Mesodermal cell (in vitro differentiated cells): ENCODE measurements around the gene CDAN1.
"Not testable (repeated sequence)": the region's sequence is repeated elsewhere in the genome, so short reads cannot be mapped to it uniquely, and the experiment has no call there.

Experiments used
- H3K27ac ChIP-seq: 2 replicates; pipeline ENCODE4 v1.7.0; 2013; ENCODE audit warnings: mild to moderate bottlenecking, low read depth, low read length, moderate library complexity; ENCODE audit not compliant: severe bottlenecking
- H3K36me3 ChIP-seq: 2 replicates; pipeline ENCODE4 v1.7.1; 2013; ENCODE audit warnings: mild to moderate bottlenecking, low read length, moderate library complexity; ENCODE audit not compliant: control insufficient read depth, insufficient read depth
- H3K4me1 ChIP-seq: one replicate; pipeline ENCODE4 v1.7.1; 2013; ENCODE audit warnings: mild to moderate bottlenecking, low read length; ENCODE audit not compliant: insufficient read depth, control insufficient read depth, poor library complexity, severe bottlenecking
- H3K4me3 ChIP-seq: 2 replicates; pipeline ENCODE4 v1.7.0; 2013; ENCODE audit warnings: low read length, control low read depth, mild to moderate bottlenecking; ENCODE audit not compliant: insufficient read depth, poor library complexity, severe bottlenecking; ENCODE audit errors: extremely low read depth
- H3K9me3 ChIP-seq: 2 replicates; pipeline ENCODE4 v1.7.1; 2013; ENCODE audit warnings: mild to moderate bottlenecking, low read length, moderate library complexity; ENCODE audit not compliant: control insufficient read depth
- WGBS, 2 experiments: methylation state at CpG; one replicate each; pipeline ENCODE4 v1.1.5; 2013; ENCODE audit warnings: missing lambda C conversion rate in 2 of 2; ENCODE audit not compliant: insufficient coverage in 2 of 2; 5-methylcytosine and 5-hydroxymethylcytosine counted together

Gene CDAN1

DNA sequence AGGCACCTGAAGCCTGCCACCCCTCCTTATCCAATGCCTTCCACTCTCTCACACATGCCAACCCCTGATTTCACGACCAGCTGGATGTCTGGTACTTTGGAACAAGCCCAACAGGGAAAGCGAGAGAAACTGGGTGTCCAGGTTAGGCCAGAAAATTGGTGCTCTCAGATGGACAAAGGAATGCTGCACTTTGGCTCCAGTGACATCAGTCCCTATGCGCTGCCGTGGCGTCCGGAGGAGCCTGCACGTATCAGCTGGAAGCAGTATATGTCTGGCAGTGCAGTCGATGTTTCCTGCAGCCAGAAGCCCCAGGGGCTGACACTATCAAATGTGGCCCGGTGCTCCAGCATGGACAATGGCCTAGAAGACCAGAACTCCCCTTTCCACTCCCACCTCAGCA, 45.2 kb downstream of the CDAN1 start:
- WGBS, 2 experiments: 92 to 96% methylated on average over 8 to 9 of the region's 9 CpGs
- Histone ChIP-seq H3K4me1 (no peaks in the 10 kb centered on the region), H3K36me3 (peaks cover 13% of the 10 kb centered on the region), H3K9me3 (no peaks in the 10 kb centered on the region), H3K4me3 (no peak overlapping the region), H3K27ac (no peak overlapping the region)

DNA sequence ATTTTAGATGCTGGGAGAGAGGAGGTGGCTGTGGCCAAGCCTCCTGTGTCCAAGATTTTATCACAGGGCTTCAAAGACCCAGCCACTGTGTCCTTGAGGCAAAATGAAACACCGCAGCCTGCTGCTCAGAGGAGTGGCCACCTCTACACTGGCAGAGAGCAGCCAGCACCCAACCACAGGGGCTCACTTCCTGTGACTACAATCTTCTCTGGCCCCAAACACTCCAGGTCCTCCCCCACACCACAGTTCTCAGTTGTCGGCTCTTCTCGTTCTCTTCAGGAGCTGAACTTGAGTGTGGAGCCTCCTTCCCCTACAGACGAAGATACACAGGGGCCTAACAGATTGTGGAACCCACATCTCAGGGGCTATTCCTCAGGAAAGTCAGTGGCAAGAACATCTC, 45.6 kb downstream of the CDAN1 start:
- Histone ChIP-seq H3K4me1 (no peaks in the 10 kb centered on the region), H3K27ac (no peak overlapping the region), H3K9me3 (no peaks in the 10 kb centered on the region), H3K4me3 (no peak overlapping the region), H3K36me3 (peaks cover 18% of the 10 kb centered on the region)
- WGBS, 2 experiments: 94 to 95% methylated on average over 3 to 4 of the region's 4 CpGs

DNA sequence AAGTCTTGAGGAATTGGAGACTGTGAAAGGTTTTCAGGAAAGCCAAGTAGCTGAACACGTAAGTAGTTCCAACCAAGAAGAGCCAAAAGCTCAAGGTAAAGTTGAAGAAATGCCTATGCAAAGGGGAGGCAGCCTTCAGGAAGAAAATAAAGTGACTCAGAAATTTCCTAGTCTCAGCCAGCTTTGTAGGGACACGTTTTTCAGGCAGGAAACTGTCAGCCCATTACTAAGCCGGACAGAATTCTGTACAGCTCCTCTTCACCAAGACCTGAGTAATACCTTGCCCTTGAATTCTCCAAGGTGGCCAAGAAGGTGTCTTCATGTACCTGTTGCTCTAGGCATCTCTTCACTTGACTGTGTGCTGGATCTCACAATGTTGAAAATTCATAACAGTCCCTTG, 48.6 kb downstream of the CDAN1 start:
- Histone ChIP-seq H3K36me3 (peaks cover 43% of the 10 kb centered on the region), H3K4me1 (no peaks in the 10 kb centered on the region), H3K9me3 (no peaks in the 10 kb centered on the region), H3K4me3 (no peak overlapping the region), H3K27ac (no peak overlapping the region)
- 92 to 94% methylated on average over 3 of the region's 3 CpGs for WGBS, 2 experiments

DNA sequence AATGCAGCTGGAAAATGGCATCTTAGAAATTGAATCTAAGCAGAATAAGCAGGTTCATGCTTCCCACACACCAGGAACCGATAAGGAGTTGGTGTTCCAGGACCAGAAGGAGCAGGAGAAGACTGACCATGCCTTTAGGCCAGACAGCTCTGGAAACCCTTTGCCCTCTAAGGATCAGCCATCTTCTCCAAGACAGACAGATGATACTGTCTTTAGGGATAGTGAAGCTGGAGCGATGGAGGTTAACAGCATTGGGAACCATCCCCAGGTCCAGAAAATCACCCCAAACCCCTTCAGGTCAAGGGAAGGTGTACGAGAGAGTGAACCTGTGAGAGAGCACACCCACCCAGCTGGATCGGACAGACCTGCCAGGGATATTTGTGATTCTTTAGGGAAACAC, 49.2 kb downstream of the CDAN1 start:
- peaks cover 47% of the 10 kb centered on the region for H3K36me3 ChIP-seq
- no peak overlapping the region for H3K27ac ChIP-seq
- no peaks in the 10 kb centered on the region for H3K4me1 ChIP-seq
- WGBS, 2 experiments: 100% methylated on average over 1 to 2 of the region's 4 CpGs
- H3K9me3 ChIP-seq: no peaks in the 10 kb centered on the region
- no peak overlapping the region for H3K4me3 ChIP-seq

- WGBS, 2 experiments: 91 to 95% methylated on average over 7 of the region's 8 CpGs
- no peaks in the 10 kb centered on the region for H3K9me3 ChIP-seq
- H3K36me3 ChIP-seq: peaks cover 56% of the 10 kb centered on the region
- no peak overlapping the region for H3K27ac ChIP-seq
- no peaks in the 10 kb centered on the region for H3K4me1 ChIP-seq
- H3K4me3 ChIP-seq: no peak overlapping the region
These were observed 50.6 kb downstream of the CDAN1 start for GRCh38 chr15:42686281-42686680.

DNA sequence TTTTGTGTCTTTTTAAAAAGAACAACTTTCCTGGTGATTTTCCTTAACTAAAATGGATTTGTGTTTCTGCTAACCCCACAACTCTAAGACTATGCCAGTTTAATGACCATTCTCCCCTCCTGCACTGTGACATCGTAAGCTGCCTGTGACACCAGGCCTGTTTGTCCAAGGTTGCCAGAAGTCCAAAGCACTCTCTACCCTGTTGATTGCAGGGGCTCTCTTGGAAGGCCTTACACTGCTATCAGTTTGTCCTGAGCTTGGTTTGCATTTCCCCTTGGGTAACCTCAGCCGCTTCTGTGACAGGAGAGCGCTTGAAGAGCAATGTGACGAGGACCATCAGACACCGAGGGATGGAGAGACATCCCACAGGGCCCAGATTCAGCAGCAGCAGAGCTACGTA, 55.8 kb downstream of the CDAN1 start:
- Histone ChIP-seq H3K27ac (no peak overlapping the region), H3K4me3 (no peak overlapping the region), H3K9me3 (no peaks in the 10 kb centered on the region), H3K4me1 (no peaks in the 10 kb centered on the region), H3K36me3 (peaks cover 37% of the 10 kb centered on the region)
- WGBS, 2 experiments: 95 to 100% methylated on average over 6 of the region's 6 CpGs

DNA sequence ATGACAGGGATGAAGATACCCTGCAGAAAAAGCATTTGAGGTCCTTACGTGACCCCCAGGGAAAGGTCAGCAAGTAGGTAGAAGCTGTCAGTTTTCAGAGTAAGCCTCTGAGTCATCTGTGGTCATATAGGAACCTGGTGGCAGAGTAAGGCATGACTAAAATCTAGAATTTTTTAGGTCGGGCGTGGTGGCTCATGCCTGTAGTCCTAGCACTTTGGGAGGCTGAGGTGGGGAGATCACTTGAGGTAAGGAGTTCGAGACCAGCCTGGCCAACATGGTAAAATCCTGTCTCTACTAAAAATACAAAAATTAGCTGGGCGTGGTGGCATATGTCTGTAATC, 56.8 kb downstream of the CDAN1 start:
- not testable (repeated sequence) for H3K4me1 ChIP-seq, H3K9me3 ChIP-seq, H3K27ac ChIP-seq, H3K4me3 ChIP-seq
- WGBS, 2 experiments: 91 to 96% methylated on average over 3 to 4 of the region's 5 CpGs
- H3K36me3 ChIP-seq: peaks cover 37% of the 10 kb centered on the region

DNA sequence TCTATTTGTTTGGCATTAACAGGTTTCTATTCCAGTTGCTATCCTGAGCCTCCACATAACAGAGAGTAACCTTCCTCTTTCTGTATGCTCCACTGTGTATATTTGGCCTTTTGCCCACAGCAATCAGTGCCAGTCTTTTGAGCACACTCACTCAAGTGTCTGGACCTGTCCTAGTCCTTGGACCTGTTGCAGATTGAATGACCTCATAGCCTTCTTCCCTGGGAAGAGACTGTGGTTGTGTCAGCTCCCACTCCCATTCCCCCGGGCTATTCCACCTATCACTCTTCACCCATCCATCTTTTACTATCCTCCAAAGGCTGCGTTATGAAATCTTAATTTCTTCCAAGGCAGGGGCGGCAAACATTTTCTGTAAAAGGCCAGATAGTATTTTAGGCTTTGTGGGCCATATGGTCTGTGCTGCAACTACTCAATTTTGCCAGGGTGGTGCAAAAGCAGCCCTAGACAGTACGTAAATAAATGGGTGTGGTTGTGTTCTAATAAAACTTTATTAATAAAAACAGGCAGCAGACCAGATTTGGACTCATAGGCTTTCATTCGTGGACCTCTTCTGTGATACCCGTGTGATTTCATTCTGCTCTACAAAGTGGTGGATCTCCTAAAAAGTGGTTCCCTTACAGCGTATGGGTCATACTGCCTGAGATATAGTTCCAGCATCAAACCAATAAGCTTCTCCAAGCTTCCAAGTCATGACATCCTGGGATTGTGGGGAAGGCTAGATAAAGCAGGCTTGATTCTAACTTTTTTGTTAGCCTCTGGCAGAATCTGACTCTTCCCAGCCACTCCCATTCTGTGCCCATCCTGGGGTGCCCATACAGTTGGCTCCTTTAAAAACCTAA, 57.4 kb downstream of the CDAN1 start:
- Histone ChIP-seq H3K4me1 (no peaks in the 10 kb centered on the region), H3K27ac (no peak overlapping the region), H3K36me3 (peaks cover 31% of the 10 kb centered on the region), H3K4me3 (no peak overlapping the region), H3K9me3 (no peaks in the 10 kb centered on the region)
- 93 to 99% methylated on average over 4 to 5 of the region's 7 CpGs for WGBS, 2 experiments

DNA sequence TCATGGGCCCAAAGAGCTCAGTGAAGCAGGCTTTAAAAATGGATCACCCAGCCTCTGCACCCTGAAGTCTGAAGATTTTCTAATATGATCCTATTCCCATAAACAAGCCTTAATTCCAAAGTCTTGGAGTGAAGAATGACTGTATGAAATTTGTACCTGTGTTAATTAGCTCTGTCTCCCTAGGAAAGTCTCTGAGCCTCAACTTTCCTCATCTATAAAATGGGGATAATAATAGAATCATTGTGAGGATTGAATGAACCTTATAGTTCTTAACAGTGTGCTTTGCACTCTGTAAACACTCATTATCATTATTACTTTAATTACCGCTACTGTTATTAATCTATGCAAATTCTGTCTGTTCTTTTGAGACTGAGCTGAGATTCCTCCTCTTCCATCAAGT, 61.9 kb downstream of the CDAN1 start:
- H3K4me1 ChIP-seq: peaks cover 15% of the 10 kb centered on the region
- peaks cover 11% of the 10 kb centered on the region for H3K36me3 ChIP-seq
- no peaks in the 10 kb centered on the region for H3K9me3 ChIP-seq
- H3K27ac ChIP-seq: no peak overlapping the region
- 100% methylated on average over 1 of the region's 1 CpG; no CpG with 5 or more reads in 1 of the 2 experiments for WGBS, 2 experiments
- no peak overlapping the region for H3K4me3 ChIP-seq

DNA sequence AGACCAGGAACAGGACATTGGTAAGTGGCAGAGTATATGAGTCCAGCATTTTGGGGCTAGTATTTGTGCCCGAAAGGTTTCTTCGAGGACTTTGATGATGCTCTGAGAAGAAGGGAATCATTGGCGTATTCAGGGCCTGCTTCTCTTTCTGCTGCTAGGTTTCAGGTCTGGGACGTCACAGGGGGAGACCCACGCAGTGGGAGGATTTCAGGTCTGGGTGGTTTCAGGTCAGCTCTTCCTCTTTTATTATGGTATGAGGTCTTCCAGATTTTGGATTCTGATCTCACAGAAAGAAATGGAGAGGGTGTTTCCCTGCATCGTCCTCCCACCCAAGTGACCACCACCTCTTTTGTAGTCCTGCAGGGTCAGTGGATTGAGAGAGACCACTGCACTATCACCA, 62.5 kb downstream of the CDAN1 start:
- H3K9me3 ChIP-seq: no peaks in the 10 kb centered on the region
- no peak overlapping the region for H3K27ac ChIP-seq
- no peak overlapping the region for H3K4me3 ChIP-seq
- WGBS, 2 experiments: 80 to 95% methylated on average over 1 to 3 of the region's 6 CpGs
- peaks cover 15% of the 10 kb centered on the region for H3K4me1 ChIP-seq
- peaks cover 12% of the 10 kb centered on the region for H3K36me3 ChIP-seq
